DOHH2 (cell line): ENCODE data around the gene NDUFA5.

Source experiments
- H3F3A ChIP-seq: fragments of 200-600 bp; sonication (generic), shearing (Covaris generic); 2 replicates; pipeline ENCODE4 v1.6.0; 2016; ENCODE audit warnings: antibody characterized with exemption, mild to moderate bottlenecking; ENCODE audit not compliant: control insufficient read depth, insufficient read depth
- H3K27ac ChIP-seq: fragments of 200-600 bp; sonication (generic); 2 replicates; pipeline ENCODE4 v1.5.1; 2014; ENCODE audit warnings: low read depth, mild to moderate bottlenecking, low read length, moderate library complexity
- H3K27me3 ChIP-seq: fragments of 200-600 bp; sonication (generic); 2 replicates; pipeline ENCODE4 v1.6.1; 2014; ENCODE audit warnings: mild to moderate bottlenecking, low read length, mixed read lengths; ENCODE audit not compliant: control insufficient read depth
- H3K36me3 ChIP-seq: fragments of 200-600 bp; sonication (generic); 2 replicates; pipeline ENCODE4 v1.6.1; 2014; ENCODE audit warnings: mild to moderate bottlenecking, low read length, moderate library complexity, mixed read lengths; ENCODE audit not compliant: control insufficient read depth
- H3K4me1 ChIP-seq: fragments of 200-600 bp; sonication (generic); 2 replicates; pipeline ENCODE4 v1.6.1; 2014; ENCODE audit warnings: mild to moderate bottlenecking, low read length, mixed read lengths; ENCODE audit not compliant: control insufficient read depth
- H3K4me2 ChIP-seq: fragments of 200-600 bp; sonication (generic); 2 replicates; pipeline ENCODE4 v1.6.0; 2014; ENCODE audit warnings: mild to moderate bottlenecking, low read length, moderate library complexity
- H3K4me3 ChIP-seq: fragments of 200-600 bp; sonication (generic); 2 replicates; pipeline ENCODE4 v1.5.1; 2014; ENCODE audit warnings: mild to moderate bottlenecking, low read length, mixed read lengths
- H3K79me2 ChIP-seq: fragments of 200-600 bp; sonication (generic); 2 replicates; pipeline ENCODE4 v1.6.1; 2014; ENCODE audit warnings: mild to moderate bottlenecking, low read length, mixed read lengths; ENCODE audit not compliant: control insufficient read depth
- H3K9me2 ChIP-seq: fragments of 200-600 bp; sonication (generic); replicated peaks from 2 replicates; pipeline ENCODE4 v1.6.1; 2014; ENCODE audit warnings: mild to moderate bottlenecking, low read length, mixed read lengths; ENCODE audit not compliant: control insufficient read depth
- H3K9me3 ChIP-seq: fragments of 200-600 bp; sonication (generic); 2 replicates; pipeline ENCODE4 v1.6.1; 2014; ENCODE audit warnings: antibody characterized with exemption, low read length, mixed read lengths; ENCODE audit not compliant: control insufficient read depth, insufficient read depth
- H4K20me1 ChIP-seq: fragments of 200-600 bp; sonication (generic); 2 replicates; pipeline ENCODE4 v1.6.0; 2014; ENCODE audit warnings: low read depth, mild to moderate bottlenecking, antibody characterized with exemption, low read length, moderate library complexity; ENCODE audit not compliant: control insufficient read depth, insufficient read depth
- EZH2phosphoT487 ChIP-seq: fragments of 200-600 bp; sonication (generic); IDR thresholded peaks from 2 replicates; pipeline ENCODE4 v1.6.1; 2017; ENCODE audit warnings: borderline replicate concordance, mild to moderate bottlenecking, antibody characterized with exemption, low read length, moderate library complexity, mixed read lengths
- TF ChIP-seq, protein P1 (sequence below): fragments of 200-600 bp; sonication (generic); IDR thresholded peaks from one replicate; pipeline ENCODE4 v1.5.1; 2014; ENCODE audit warnings: antibody characterized with exemption, mild to moderate bottlenecking, low read depth, low read length; ENCODE audit not compliant: poor library complexity, severe bottlenecking

The NDUFA5 gene

DNA sequence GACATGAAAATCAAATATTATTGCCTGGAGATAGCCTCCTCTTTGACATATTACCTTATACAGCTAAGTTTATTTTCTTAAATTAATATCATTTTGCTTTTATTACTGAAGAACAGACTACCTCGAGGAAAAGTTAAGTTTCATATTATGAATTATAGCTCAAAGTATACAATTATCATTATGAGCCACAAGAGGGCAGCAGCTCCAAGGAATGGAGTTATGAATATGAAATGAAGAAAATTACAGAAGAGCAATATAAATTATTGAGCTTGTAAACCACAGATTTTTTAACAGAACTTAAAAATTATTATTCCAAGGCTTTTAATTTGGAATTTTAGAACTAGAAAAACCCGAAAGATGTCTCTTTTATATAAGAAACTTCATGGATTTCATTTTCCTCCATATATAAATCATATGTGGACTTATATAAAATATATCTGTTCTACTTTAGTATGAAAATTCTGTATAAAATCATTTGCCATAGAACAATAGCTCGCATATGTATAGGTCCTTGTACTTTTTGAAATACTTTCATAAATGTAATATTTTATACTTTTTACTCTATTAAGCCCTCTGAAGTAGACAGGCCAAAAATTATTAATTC, 63.3 kb downstream of the NDUFA5 start:
- H3F3A ChIP-seq = no peaks in the 10 kb centered on the region
- no peaks in the 10 kb centered on the region for H3K9me2 ChIP-seq
- no peaks in the 10 kb centered on the region for H4K20me1 ChIP-seq
- TF ChIP-seq, protein P1, sequence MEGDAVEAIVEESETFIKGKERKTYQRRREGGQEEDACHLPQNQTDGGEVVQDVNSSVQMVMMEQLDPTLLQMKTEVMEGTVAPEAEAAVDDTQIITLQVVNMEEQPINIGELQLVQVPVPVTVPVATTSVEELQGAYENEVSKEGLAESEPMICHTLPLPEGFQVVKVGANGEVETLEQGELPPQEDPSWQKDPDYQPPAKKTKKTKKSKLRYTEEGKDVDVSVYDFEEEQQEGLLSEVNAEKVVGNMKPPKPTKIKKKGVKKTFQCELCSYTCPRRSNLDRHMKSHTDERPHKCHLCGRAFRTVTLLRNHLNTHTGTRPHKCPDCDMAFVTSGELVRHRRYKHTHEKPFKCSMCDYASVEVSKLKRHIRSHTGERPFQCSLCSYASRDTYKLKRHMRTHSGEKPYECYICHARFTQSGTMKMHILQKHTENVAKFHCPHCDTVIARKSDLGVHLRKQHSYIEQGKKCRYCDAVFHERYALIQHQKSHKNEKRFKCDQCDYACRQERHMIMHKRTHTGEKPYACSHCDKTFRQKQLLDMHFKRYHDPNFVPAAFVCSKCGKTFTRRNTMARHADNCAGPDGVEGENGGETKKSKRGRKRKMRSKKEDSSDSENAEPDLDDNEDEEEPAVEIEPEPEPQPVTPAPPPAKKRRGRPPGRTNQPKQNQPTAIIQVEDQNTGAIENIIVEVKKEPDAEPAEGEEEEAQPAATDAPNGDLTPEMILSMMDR = peak; percentile 66
- no peak for TF ChIP-seq EZH2phosphoT487
- H3K27me3 ChIP-seq = peaks cover 10% of the 10 kb centered on the region
- H3K36me3 ChIP-seq = no peaks in the 10 kb centered on the region
- H3K9me3 ChIP-seq = no peaks in the 10 kb centered on the region
- no peak overlapping the region for H3K4me2 ChIP-seq
- H3K79me2 ChIP-seq = no peaks in the 10 kb centered on the region
- H3K4me1 ChIP-seq = no peaks in the 10 kb centered on the region
- no peak overlapping the region for H3K4me3 ChIP-seq
- H3K27ac ChIP-seq = no peak overlapping the region

DNA sequence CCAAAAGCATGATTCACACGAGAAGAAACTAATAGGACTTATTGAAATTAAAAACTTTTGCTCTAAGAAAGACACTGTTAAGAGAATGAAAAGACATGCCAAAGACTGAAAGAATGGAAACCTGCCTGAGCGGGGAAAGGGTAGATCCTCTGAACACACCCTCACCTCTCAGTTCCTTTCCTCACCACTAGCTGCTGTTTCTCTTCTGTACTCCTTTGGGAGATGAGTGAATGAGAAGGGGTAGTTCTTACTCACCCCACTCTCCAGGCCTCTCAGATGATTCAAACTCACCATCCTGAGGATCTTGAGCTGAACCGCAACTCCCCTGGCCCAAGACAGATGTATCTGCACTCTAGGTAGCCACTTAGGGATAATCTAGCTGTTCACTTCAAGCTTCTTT, 65.1 kb downstream of the NDUFA5 start:
- Histone ChIP-seq H3K4me2 (no peak overlapping the region), H3K9me2 (no peaks in the 10 kb centered on the region)

More for the DNA sequence above, 65.1 kb downstream of the NDUFA5 start:
- no peaks in the 10 kb centered on the region for H4K20me1 ChIP-seq
- no peaks in the 10 kb centered on the region for H3K4me1 ChIP-seq
- no peak overlapping the region for H3K4me3 ChIP-seq
- peaks cover 10% of the 10 kb centered on the region for H3K27me3 ChIP-seq
- H3K27ac ChIP-seq = no peak overlapping the region
- no peaks in the 10 kb centered on the region for H3F3A ChIP-seq
- TF ChIP-seq, protein P1 = no peak
- no peak for TF ChIP-seq EZH2phosphoT487
- H3K9me3 ChIP-seq = no peaks in the 10 kb centered on the region
- H3K79me2 ChIP-seq = no peaks in the 10 kb centered on the region
- H3K36me3 ChIP-seq = no peaks in the 10 kb centered on the region
